Astrocyte of the cerebellum (primary cell): Measurements from ENCODE around the gene ZSWIM1.

Source experiments
- DNase-seq: peaks from one replicate; pipeline ENCODE4 v3.0.0-alpha.2; 2011; ENCODE audit warnings: low read depth
- H3K4me3 ChIP-seq: 2 replicates; pipeline ENCODE4 v1.5.1; 2011; ENCODE audit warnings: mild to moderate bottlenecking, low read depth, low read length, moderate library complexity
- in situ Hi-C: cut with HindIII; loops from 2 replicates; pipeline ENCODE4 v1.10.0; 2017; ENCODE audit warnings: low sequenced_read_pairs
- TF ChIP-seq, protein P1 (sequence below): IDR thresholded peaks from 2 replicates; pipeline ENCODE4 v1.5.1; 2012; ENCODE audit warnings: low read length, low read depth, moderate library complexity, mild to moderate bottlenecking; ENCODE audit errors: missing control alignments

Gene ZSWIM1

GRCh38 chr20:45835329-45835765 lies 45.7 kb upstream of the ZSWIM1 start:
- TF ChIP-seq, protein P1, sequence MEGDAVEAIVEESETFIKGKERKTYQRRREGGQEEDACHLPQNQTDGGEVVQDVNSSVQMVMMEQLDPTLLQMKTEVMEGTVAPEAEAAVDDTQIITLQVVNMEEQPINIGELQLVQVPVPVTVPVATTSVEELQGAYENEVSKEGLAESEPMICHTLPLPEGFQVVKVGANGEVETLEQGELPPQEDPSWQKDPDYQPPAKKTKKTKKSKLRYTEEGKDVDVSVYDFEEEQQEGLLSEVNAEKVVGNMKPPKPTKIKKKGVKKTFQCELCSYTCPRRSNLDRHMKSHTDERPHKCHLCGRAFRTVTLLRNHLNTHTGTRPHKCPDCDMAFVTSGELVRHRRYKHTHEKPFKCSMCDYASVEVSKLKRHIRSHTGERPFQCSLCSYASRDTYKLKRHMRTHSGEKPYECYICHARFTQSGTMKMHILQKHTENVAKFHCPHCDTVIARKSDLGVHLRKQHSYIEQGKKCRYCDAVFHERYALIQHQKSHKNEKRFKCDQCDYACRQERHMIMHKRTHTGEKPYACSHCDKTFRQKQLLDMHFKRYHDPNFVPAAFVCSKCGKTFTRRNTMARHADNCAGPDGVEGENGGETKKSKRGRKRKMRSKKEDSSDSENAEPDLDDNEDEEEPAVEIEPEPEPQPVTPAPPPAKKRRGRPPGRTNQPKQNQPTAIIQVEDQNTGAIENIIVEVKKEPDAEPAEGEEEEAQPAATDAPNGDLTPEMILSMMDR: no peak
- no peak for DNase-seq
- in situ Hi-C loops: no loop called here
- H3K4me3 ChIP-seq: peak overlapping the region; percentile 63

- in situ Hi-C loops: no loop called here
- H3K4me3 ChIP-seq: no peak overlapping the region
- TF ChIP-seq, protein P1: no peak
- no peak for DNase-seq
Observed at GRCh38 chr20:45835825-45836224, 45.2 kb upstream of the ZSWIM1 start.

- no peak for DNase-seq
- H3K4me3 ChIP-seq: no peak overlapping the region
- TF ChIP-seq, protein P1: no peak
- in situ Hi-C loops: no loop called here
Observed at GRCh38 chr20:45836841-45837240, 44.2 kb upstream of the ZSWIM1 start.

- TF ChIP-seq, protein P1: no peak
- DNase-seq: no peak
- in situ Hi-C loops: no loop called here
- no peak overlapping the region for H3K4me3 ChIP-seq
Observed at GRCh38 chr20:45840700-45841198, 40.3 kb upstream of the ZSWIM1 start.

GRCh38 chr20:45841407-45842129 lies 39.5 kb upstream of the ZSWIM1 start:
- in situ Hi-C loops: no loop called here

GRCh38 chr20:45842169-45842812 lies 38.7 kb upstream of the ZSWIM1 start:
- TF ChIP-seq, protein P1: no peak
- DNase-seq: no peak
- H3K4me3 ChIP-seq: no peak overlapping the region
- in situ Hi-C loops: no loop called here

More at GRCh38 chr20:45841407-45842129, 39.5 kb upstream of the ZSWIM1 start:
- TF ChIP-seq, protein P1: no peak
- no peak for DNase-seq
- no peak overlapping the region for H3K4me3 ChIP-seq
